HEK293 (cell line): ENCODE data around the gene PALM2AKAP2.

ENCODE experiments used
- CTCF ChIA-PET: fragments of 350-600 bp; formaldehyde crosslinking; extraction: SDS; loops from one replicate; lab custom pipeline; 2021; ENCODE audit warnings: antibody characterized with exemption; lab: Yijun Ruan, JAX
- POLR2A ChIA-PET: fragments of 300-600 bp; formaldehyde crosslinking; extraction: SDS; loops from one replicate; lab custom pipeline; 2020; ENCODE audit warnings: antibody characterized with exemption, inconsistent platforms; lab: Yijun Ruan, JAX
- H3K27ac ChIP-seq: fragments of 200-500 bp; sonication (Bioruptor generic); 2 replicates; pipeline ENCODE4 v1.5.1; 2014; ENCODE audit warnings: low read depth, low read length, control low read depth, inconsistent platforms; ENCODE audit errors: extremely low read depth
- H3K36me3 ChIP-seq, 2 experiments: fragments of 200-500 bp in 1 of 2; sonication (Bioruptor generic) in 1 of 2; 1 replicate in 1 of 2; 2 replicates in 1 of 2; pipeline ENCODE4 v1.5.1; 2014 to 2017; ENCODE audit warnings: inconsistent platforms in 2 of 2, low read length in 2 of 2; ENCODE audit not compliant: control insufficient read depth in 2 of 2, insufficient read depth in 1 of 2
- H3K4me1 ChIP-seq: fragments of 200-500 bp; sonication (Bioruptor generic); 2 replicates; pipeline ENCODE4 v1.5.1; 2014; ENCODE audit warnings: mild to moderate bottlenecking, low read length, inconsistent platforms; ENCODE audit not compliant: control insufficient read depth, insufficient read depth
- H3K4me3 ChIP-seq: 2 replicates; pipeline ENCODE4 v1.5.1; 2011; ENCODE audit warnings: low read depth, mild to moderate bottlenecking, control low read depth, low read length, moderate library complexity
- H3K9me3 ChIP-seq: fragments of 200-500 bp; sonication (Bioruptor generic); 2 replicates; pipeline ENCODE4 v1.5.1; 2014; ENCODE audit warnings: low read depth, low read length, inconsistent platforms; ENCODE audit not compliant: control insufficient read depth, insufficient read depth
- GFI1B ChIP-seq: fragments of 450-650 bp; formaldehyde crosslinking; IDR thresholded peaks from 2 replicates; pipeline ENCODE4 v1.5.1; 2016; ENCODE audit warnings: missing biosample characterization, missing genetic modification characterization
- GLIS2 ChIP-seq: fragments of 450-650 bp; formaldehyde crosslinking; IDR thresholded peaks from 2 replicates; pipeline ENCODE4 v1.5.1; 2016; ENCODE audit warnings: missing biosample characterization, missing genetic modification characterization
- HOXC10 ChIP-seq: sonication (generic); formaldehyde crosslinking; IDR thresholded peaks from 2 replicates; pipeline ENCODE4 v1.8.1; 2023; ENCODE audit warnings: mild to moderate bottlenecking, missing genetic modification reagents
- KLF16 ChIP-seq: fragments of 450-650 bp; formaldehyde crosslinking; IDR thresholded peaks from 2 replicates; pipeline ENCODE4 v1.5.1; 2017; ENCODE audit warnings: missing biosample characterization, missing genetic modification characterization
- SCRT1 ChIP-seq: fragments of 450-650 bp; formaldehyde crosslinking; IDR thresholded peaks from 2 replicates; pipeline ENCODE4 v1.5.1; 2016; ENCODE audit warnings: missing biosample characterization, missing genetic modification characterization, borderline replicate concordance
- SP7 ChIP-seq: fragments of 450-650 bp; formaldehyde crosslinking; IDR thresholded peaks from 2 replicates; pipeline ENCODE4 v1.5.1; 2016; ENCODE audit warnings: missing biosample characterization, missing genetic modification characterization
- TCF7L2 ChIP-seq: IDR thresholded peaks from 2 replicates; pipeline ENCODE4 v1.6.1; 2011; ENCODE audit warnings: low read depth, mild to moderate bottlenecking, inconsistent platforms, low read length, moderate library complexity, borderline replicate concordance
- TRIM28 ChIP-seq: IDR thresholded peaks from 2 replicates; pipeline ENCODE4 v1.6.1; 2011; ENCODE audit warnings: low read length, control low read depth, borderline replicate concordance
- ZEB2 ChIP-seq: fragments of 450-650 bp; formaldehyde crosslinking; IDR thresholded peaks from 2 replicates; pipeline ENCODE4 v1.5.1; 2016; ENCODE audit warnings: missing biosample characterization, missing genetic modification characterization
- ZFHX2 ChIP-seq: fragments of 450-650 bp; formaldehyde crosslinking; conservative IDR thresholded peaks from 2 replicates; pipeline ENCODE4 v1.5.1; 2016; ENCODE audit warnings: missing biosample characterization, missing genetic modification characterization
- ZIC2 ChIP-seq: fragments of 450-650 bp; formaldehyde crosslinking; IDR thresholded peaks from 2 replicates; pipeline ENCODE4 v1.5.1; 2016; ENCODE audit warnings: missing biosample characterization, missing genetic modification characterization
- ZNF121 ChIP-seq: fragments of 450-650 bp; formaldehyde crosslinking; IDR thresholded peaks from 2 replicates; pipeline ENCODE4 v1.5.1; 2016; ENCODE audit warnings: missing biosample characterization, missing genetic modification characterization
- ZNF138 ChIP-seq: fragments of 450-650 bp; formaldehyde crosslinking; IDR thresholded peaks from 2 replicates; pipeline ENCODE4 v1.5.1; 2016; ENCODE audit warnings: missing biosample characterization, missing genetic modification characterization, borderline replicate concordance
- ZNF211 ChIP-seq: fragments of 450-650 bp; formaldehyde crosslinking; IDR thresholded peaks from 2 replicates; pipeline ENCODE4 v1.5.1; 2016; ENCODE audit warnings: low read depth, missing biosample characterization, missing genetic modification characterization
- ZNF221 ChIP-seq: fragments of 450-650 bp; formaldehyde crosslinking; IDR thresholded peaks from 2 replicates; pipeline ENCODE4 v1.5.1; 2017; ENCODE audit warnings: missing biosample characterization, missing genetic modification characterization, borderline replicate concordance
- ZNF223 ChIP-seq: fragments of 450-650 bp; formaldehyde crosslinking; IDR thresholded peaks from 2 replicates; pipeline ENCODE4 v1.5.1; 2016; ENCODE audit warnings: missing biosample characterization, missing genetic modification characterization
- ZNF266 ChIP-seq: fragments of 450-650 bp; formaldehyde crosslinking; IDR thresholded peaks from 2 replicates; pipeline ENCODE4 v1.5.1; 2016; ENCODE audit warnings: missing biosample characterization, missing genetic modification characterization, low read depth
- ZNF302 ChIP-seq: fragments of 450-650 bp; formaldehyde crosslinking; IDR thresholded peaks from 2 replicates; pipeline ENCODE4 v1.5.1; 2016; ENCODE audit warnings: missing biosample characterization, missing genetic modification characterization, low read depth
- ZNF335 ChIP-seq: fragments of 450-650 bp; formaldehyde crosslinking; conservative IDR thresholded peaks from 2 replicates; pipeline ENCODE4 v1.5.1; 2016; ENCODE audit warnings: missing biosample characterization, missing genetic modification characterization
- ZNF37A ChIP-seq: fragments of 450-650 bp; IDR thresholded peaks from 2 replicates; pipeline ENCODE4 v1.5.1; 2018; ENCODE audit warnings: missing biosample characterization, missing genetic modification characterization
- ZNF501 ChIP-seq: fragments of 450-650 bp; formaldehyde crosslinking; IDR thresholded peaks from 2 replicates; pipeline ENCODE4 v1.5.1; 2016; ENCODE audit warnings: missing biosample characterization, missing genetic modification characterization
- ZNF585B ChIP-seq: fragments of 450-650 bp; formaldehyde crosslinking; IDR thresholded peaks from 2 replicates; pipeline ENCODE4 v1.5.1; 2016; ENCODE audit warnings: missing biosample characterization, missing genetic modification characterization
- ZNF600 ChIP-seq: fragments of 450-650 bp; formaldehyde crosslinking; IDR thresholded peaks from 2 replicates; pipeline ENCODE4 v1.5.1; 2016; ENCODE audit warnings: missing biosample characterization, missing genetic modification characterization
- ZNF629 ChIP-seq: fragments of 450-650 bp; formaldehyde crosslinking; IDR thresholded peaks from 2 replicates; pipeline ENCODE4 v1.5.1; 2017; ENCODE audit warnings: missing biosample characterization, missing genetic modification characterization
- ZNF658 ChIP-seq: fragments of 450-650 bp; formaldehyde crosslinking; IDR thresholded peaks from 2 replicates; pipeline ENCODE4; 2016; ENCODE audit warnings: missing biosample characterization, missing genetic modification characterization
- ZNF707 ChIP-seq: fragments of 450-650 bp; formaldehyde crosslinking; IDR thresholded peaks from 2 replicates; pipeline ENCODE4 v1.5.1; 2016; ENCODE audit warnings: missing biosample characterization, missing genetic modification characterization
- ZNF747 ChIP-seq: fragments of 450-650 bp; formaldehyde crosslinking; IDR thresholded peaks from 2 replicates; pipeline ENCODE4 v1.5.1; 2016; ENCODE audit warnings: missing biosample characterization, missing genetic modification characterization
- ZSCAN23 ChIP-seq: fragments of 450-650 bp; formaldehyde crosslinking; IDR thresholded peaks from 2 replicates; pipeline ENCODE4 v1.5.1; 2016; ENCODE audit warnings: missing biosample characterization, missing genetic modification characterization
- TF ChIP-seq, protein P1 (sequence below): fragments of 450-650 bp; formaldehyde crosslinking; IDR thresholded peaks from 2 replicates; pipeline ENCODE4 v1.5.1; 2016; ENCODE audit warnings: missing biosample characterization, missing genetic modification characterization
- TF ChIP-seq, protein P2 (sequence below): fragments of 450-650 bp; formaldehyde crosslinking; conservative IDR thresholded peaks from 2 replicates; pipeline ENCODE4 v1.5.1; 2016; ENCODE audit warnings: low read depth, missing biosample characterization, missing genetic modification characterization

Gene PALM2AKAP2

DNA sequence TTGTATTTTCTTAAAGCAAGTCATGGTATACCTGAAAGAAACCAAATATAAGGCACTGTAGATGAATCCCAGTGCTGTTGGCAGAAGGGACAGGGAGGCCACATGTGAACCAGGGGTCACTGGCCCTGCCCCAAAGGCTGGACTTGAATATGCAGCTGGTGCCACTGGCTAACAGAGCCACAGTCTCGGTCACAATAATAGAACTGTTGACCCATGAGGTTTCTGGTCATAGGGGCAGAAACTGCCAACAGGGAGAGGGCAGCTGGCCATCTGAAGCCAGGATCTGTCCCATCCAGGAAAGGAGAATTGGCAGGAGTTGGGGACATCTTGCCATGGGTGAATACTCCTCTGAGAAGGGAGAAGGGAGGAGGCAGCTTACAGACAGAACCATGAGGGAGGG lies 31.9 kb downstream of the PALM2AKAP2 start (continued):
- TF ChIP-seq ZNF221 (tag by site-specific recombination) (no peak), ZNF747 (tag by site-specific recombination) (no peak), ZNF707 (tag by site-specific recombination) (no peak), ZNF223 (tag by site-specific recombination) (no peak), ZNF37A (no peak), SCRT1 (no peak), ZNF585B (tag by site-specific recombination) (no peak), ZNF138 (no peak)
- TF ChIP-seq, protein P1, sequence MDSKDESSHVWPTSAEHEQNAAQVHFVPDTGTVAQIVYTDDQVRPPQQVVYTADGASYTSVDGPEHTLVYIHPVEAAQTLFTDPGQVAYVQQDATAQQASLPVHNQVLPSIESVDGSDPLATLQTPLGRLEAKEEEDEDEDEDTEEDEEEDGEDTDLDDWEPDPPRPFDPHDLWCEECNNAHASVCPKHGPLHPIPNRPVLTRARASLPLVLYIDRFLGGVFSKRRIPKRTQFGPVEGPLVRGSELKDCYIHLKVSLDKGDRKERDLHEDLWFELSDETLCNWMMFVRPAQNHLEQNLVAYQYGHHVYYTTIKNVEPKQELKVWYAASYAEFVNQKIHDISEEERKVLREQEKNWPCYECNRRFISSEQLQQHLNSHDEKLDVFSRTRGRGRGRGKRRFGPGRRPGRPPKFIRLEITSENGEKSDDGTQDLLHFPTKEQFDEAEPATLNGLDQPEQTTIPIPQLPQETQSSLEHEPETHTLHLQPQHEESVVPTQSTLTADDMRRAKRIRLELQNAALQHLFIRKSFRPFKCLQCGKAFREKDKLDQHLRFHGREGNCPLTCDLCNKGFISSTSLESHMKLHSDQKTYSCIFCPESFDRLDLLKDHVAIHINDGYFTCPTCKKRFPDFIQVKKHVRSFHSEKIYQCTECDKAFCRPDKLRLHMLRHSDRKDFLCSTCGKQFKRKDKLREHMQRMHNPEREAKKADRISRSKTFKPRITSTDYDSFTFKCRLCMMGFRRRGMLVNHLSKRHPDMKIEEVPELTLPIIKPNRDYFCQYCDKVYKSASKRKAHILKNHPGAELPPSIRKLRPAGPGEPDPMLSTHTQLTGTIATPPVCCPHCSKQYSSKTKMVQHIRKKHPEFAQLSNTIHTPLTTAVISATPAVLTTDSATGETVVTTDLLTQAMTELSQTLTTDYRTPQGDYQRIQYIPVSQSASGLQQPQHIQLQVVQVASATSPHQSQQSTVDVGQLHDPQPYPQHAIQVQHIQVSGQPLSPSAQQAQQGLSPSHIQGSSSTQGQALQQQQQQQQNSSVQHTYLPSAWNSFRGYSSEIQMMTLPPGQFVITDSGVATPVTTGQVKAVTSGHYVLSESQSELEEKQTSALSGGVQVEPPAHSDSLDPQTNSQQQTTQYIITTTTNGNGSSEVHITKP: no peak

- POLR2A ChIA-PET: interaction anchor here (1.2 kb wide), 1 partner anchor 13 kb away, joined by 3 read pairs; no protein-coding TSS in a partner anchor
- CTCF ChIA-PET: no interaction called here
- Histone ChIP-seq H3K27ac (0 out of 2 replicates have a peak overlapping the region, but pooled peaks have one; percentile 46), H3K9me3 (no peaks in the 10 kb centered on the region), H3K4me1 (peaks cover 6% of the 10 kb centered on the region; the same call in 1 of the 2 replicates), H3K4me3 (no peak overlapping the region), H3K36me3 (no peaks in the 10 kb centered on the region)
- TF ChIP-seq ZNF223 (tag by site-specific recombination) (no peak), ZNF707 (tag by site-specific recombination) (no peak), SCRT1 (no peak), ZNF335 (tag by site-specific recombination) (no peak), ZNF658 (no peak), ZIC2 (no peak), GFI1B (tag by site-specific recombination) (no peak), ZNF266 (tag by site-specific recombination) (no peak), ZNF501 (tag by site-specific recombination) (no peak), ZNF211 (tag by site-specific recombination) (no peak), KLF16 (tag by site-specific recombination) (no peak), ZNF121 (tag by site-specific recombination) (no peak), SP7 (tag by site-specific recombination) (no peak), ZSCAN23 (tag by site-specific recombination) (no peak)
Measured at GRCh38 chr9:109812331-109812730, 32.3 kb downstream of the PALM2AKAP2 start.

DNA sequence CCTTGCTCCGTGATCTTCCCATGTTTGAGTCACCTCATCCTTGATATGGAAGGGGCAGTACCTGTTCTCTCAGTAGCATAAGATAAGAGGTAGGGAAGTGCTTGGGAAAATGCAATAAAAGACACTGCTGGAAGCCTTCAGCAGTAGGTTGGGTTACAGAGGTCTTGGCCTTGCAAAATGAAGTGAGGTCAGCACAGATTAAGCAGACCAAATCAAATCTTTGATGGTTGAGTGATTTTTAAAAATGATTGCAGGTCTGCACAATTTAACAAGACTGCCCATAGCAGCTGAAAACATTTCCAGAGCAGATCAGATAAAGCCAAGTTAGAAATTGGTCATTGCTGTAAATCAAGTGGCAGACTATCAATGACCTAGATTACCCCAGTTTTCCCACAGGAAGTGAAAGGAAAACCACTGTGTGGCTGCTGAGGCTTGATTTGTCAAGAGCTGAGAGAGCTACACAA lies 32.9 kb downstream of the PALM2AKAP2 start:
- ChIA-PET CTCF (interaction anchor here (0.6 kb wide), 1 partner anchor 107 kb away, joined by 3 read pairs; no protein-coding TSS in a partner anchor), POLR2A (interaction anchor here (1.2 kb wide), 1 partner anchor 14 kb away, joined by 3 read pairs; no protein-coding TSS in a partner anchor)
- peak; percentile 60; the same call in 1 of the 2 replicates for TF ChIP-seq SP7 (tag by site-specific recombination)
- TF ChIP-seq, protein P2, sequence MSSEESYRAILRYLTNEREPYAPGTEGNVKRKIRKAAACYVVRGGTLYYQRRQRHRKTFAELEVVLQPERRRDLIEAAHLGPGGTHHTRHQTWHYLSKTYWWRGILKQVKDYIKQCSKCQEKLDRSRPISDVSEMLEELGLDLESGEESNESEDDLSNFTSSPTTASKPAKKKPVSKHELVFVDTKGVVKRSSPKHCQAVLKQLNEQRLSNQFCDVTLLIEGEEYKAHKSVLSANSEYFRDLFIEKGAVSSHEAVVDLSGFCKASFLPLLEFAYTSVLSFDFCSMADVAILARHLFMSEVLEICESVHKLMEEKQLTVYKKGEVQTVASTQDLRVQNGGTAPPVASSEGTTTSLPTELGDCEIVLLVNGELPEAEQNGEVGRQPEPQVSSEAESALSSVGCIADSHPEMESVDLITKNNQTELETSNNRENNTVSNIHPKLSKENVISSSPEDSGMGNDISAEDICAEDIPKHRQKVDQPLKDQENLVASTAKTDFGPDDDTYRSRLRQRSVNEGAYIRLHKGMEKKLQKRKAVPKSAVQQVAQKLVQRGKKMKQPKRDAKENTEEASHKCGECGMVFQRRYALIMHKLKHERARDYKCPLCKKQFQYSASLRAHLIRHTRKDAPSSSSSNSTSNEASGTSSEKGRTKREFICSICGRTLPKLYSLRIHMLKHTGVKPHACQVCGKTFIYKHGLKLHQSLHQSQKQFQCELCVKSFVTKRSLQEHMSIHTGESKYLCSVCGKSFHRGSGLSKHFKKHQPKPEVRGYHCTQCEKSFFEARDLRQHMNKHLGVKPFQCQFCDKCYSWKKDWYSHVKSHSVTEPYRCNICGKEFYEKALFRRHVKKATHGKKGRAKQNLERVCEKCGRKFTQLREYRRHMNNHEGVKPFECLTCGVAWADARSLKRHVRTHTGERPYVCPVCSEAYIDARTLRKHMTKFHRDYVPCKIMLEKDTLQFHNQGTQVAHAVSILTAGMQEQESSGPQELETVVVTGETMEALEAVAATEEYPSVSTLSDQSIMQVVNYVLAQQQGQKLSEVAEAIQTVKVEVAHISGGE (tag by site-specific recombination): no peak
- peak; percentile 57; the same call in 1 of the 2 replicates for TF ChIP-seq ZNF600 (tag by site-specific recombination)
- TF ChIP-seq ZEB2 (tag by site-specific recombination): 0 out of 2 replicates have a peak, but pooled peaks have one; percentile 22
- peak; percentile 13; the same call in 1 of the 2 replicates for TF ChIP-seq GLIS2 (tag by site-specific recombination)
- TF ChIP-seq ZNF629: peak; percentile 74
- no peak for TF ChIP-seq ZNF302 (tag by site-specific recombination)
- TF ChIP-seq HOXC10: no peak
- TF ChIP-seq ZFHX2 (tag by site-specific recombination): no peak
- TF ChIP-seq KLF16 (tag by site-specific recombination): no peak
- TF ChIP-seq TCF7L2: peak; percentile 65; the same call in 1 of the 2 replicates
- peak; percentile 30; the same call in 1 of the 2 replicates for TF ChIP-seq ZNF121 (tag by site-specific recombination)
- peak; percentile 81 for TF ChIP-seq TRIM28

More for the DNA sequence above, 32.9 kb downstream of the PALM2AKAP2 start:
- Histone ChIP-seq H3K9me3 (no peaks in the 10 kb centered on the region), H3K36me3 (no peaks in the 10 kb centered on the region), H3K4me1 (peaks cover 6% of the 10 kb centered on the region; the same call in 1 of the 2 replicates), H3K4me3 (no peak overlapping the region), H3K27ac (no peak overlapping the region)
